OCI-LY3 (cell line): Measurements from ENCODE around the gene SLC26A9.

Source experiments
- H2AFZ ChIP-seq: fragments of 200-600, 300-600 bp; shearing (Covaris generic); 2 replicates; pipeline ENCODE4 v1.6.0; 2014; ENCODE audit warnings: antibody characterized with exemption, low read depth, low read length
- H3K27ac ChIP-seq: fragments of 200-600, 300-600 bp; sonication (generic); 2 replicates; pipeline ENCODE4 v1.5.1; 2014; ENCODE audit warnings: mild to moderate bottlenecking, low read length, moderate library complexity, mixed read lengths
- H3K27me3 ChIP-seq: fragments of 200-600, 300-600 bp; sonication (generic); 2 replicates; pipeline ENCODE4 v1.6.1; 2014; ENCODE audit warnings: low read depth, low read length, mixed read lengths
- H3K36me3 ChIP-seq: fragments of 200-600, 300-600 bp; sonication (generic); replicated peaks from 2 replicates; pipeline ENCODE3; 2014; ENCODE audit warnings: low read depth, low read length, mixed read lengths
- H3K4me1 ChIP-seq: fragments of 300-600, 200-600 bp; sonication (generic); 2 replicates; pipeline ENCODE4 v1.6.1; 2014; ENCODE audit warnings: low read length, mixed read lengths
- H3K4me2 ChIP-seq: fragments of 200-600, 300-600 bp; sonication (generic); 2 replicates; pipeline ENCODE4 v1.6.1; 2014; ENCODE audit warnings: low read length, mixed read lengths
- H3K4me3 ChIP-seq: fragments of 300-600, 200-600 bp; sonication (generic); 2 replicates; pipeline ENCODE4 v1.5.1; 2014; ENCODE audit warnings: antibody characterized with exemption, mild to moderate bottlenecking, low read length, moderate library complexity
- H3K79me2 ChIP-seq: fragments of 300-600, 200-600 bp; shearing (Covaris generic); 2 replicates; pipeline ENCODE4 v1.6.1; 2014; ENCODE audit warnings: mild to moderate bottlenecking, low read length, mixed read lengths
- H3K9ac ChIP-seq: fragments of 300-600, 200-600 bp; shearing (Covaris generic); 2 replicates; pipeline ENCODE4 v1.6.0; 2014; ENCODE audit warnings: mild to moderate bottlenecking, low read length, moderate library complexity
- H3K9me3 ChIP-seq: fragments of 200-600, 300-600 bp; shearing (Covaris generic); 2 replicates; pipeline ENCODE4 v1.6.1; 2014; ENCODE audit warnings: low read length, mixed read lengths; ENCODE audit not compliant: insufficient read depth
- H4K20me1 ChIP-seq: fragments of 200-600, 300-600 bp; sonication (generic); 2 replicates; pipeline ENCODE4 v1.6.1; 2016; ENCODE audit warnings: low read length, mixed read lengths; ENCODE audit not compliant: insufficient read depth
- CTCF ChIP-seq: fragments of 200-600, 300-600 bp; sonication (generic); IDR thresholded peaks from 2 replicates; pipeline ENCODE4 v1.5.1; 2014; ENCODE audit warnings: antibody characterized with exemption, low read length, low read depth
- EZH2phosphoT487 ChIP-seq: fragments of 200-600 bp; shearing (Covaris generic); IDR thresholded peaks from 2 replicates; pipeline ENCODE4 v1.6.1; 2018; ENCODE audit warnings: antibody characterized with exemption, mixed run types, low read depth

SLC26A9 gene

GRCh38 chr1:205950826-205951549 lies 7.7 kb upstream of the SLC26A9 start:
- Histone ChIP-seq H3K27ac (no peak overlapping the region), H3K36me3 (no peaks in the 10 kb centered on the region), H3K4me3 (no peak overlapping the region), H4K20me1 (no peaks in the 10 kb centered on the region), H3K79me2 (no peaks in the 10 kb centered on the region), H2AFZ (no peak overlapping the region), H3K4me1 (peaks cover 12% of the 10 kb centered on the region), H3K9me3 (no peaks in the 10 kb centered on the region), H3K27me3 (peaks cover 26% of the 10 kb centered on the region), H3K9ac (no peak overlapping the region), H3K4me2 (no peak overlapping the region)
- TF ChIP-seq CTCF (no peak), EZH2phosphoT487 (no peak)

GRCh38 chr1:205950280-205950679 lies 7.0 kb upstream of the SLC26A9 start:
- Histone ChIP-seq H3K27me3 (peaks cover 29% of the 10 kb centered on the region), H3K9ac (no peak overlapping the region), H3K27ac (no peak overlapping the region), H3K79me2 (no peaks in the 10 kb centered on the region), H3K4me2 (no peak overlapping the region), H3K4me3 (no peak overlapping the region), H4K20me1 (no peaks in the 10 kb centered on the region), H3K4me1 (peaks cover 12% of the 10 kb centered on the region), H2AFZ (no peak overlapping the region), H3K36me3 (no peaks in the 10 kb centered on the region), H3K9me3 (no peaks in the 10 kb centered on the region)
- TF ChIP-seq CTCF (no peak), EZH2phosphoT487 (no peak)

- Histone ChIP-seq H3K4me2 (no peak overlapping the region), H4K20me1 (no peaks in the 10 kb centered on the region), H3K79me2 (no peaks in the 10 kb centered on the region), H3K27me3 (peaks cover 29% of the 10 kb centered on the region), H3K9ac (no peak overlapping the region), H3K4me1 (peaks cover 12% of the 10 kb centered on the region), H3K4me3 (no peak overlapping the region), H3K36me3 (no peaks in the 10 kb centered on the region), H2AFZ (no peak overlapping the region), H3K27ac (no peak overlapping the region), H3K9me3 (no peaks in the 10 kb centered on the region)
- no peak for TF ChIP-seq CTCF
- no peak for TF ChIP-seq EZH2phosphoT487
Observed at GRCh38 chr1:205949753-205950152, 6.5 kb upstream of the SLC26A9 start.

GRCh38 chr1:205948886-205949285 lies 5.6 kb upstream of the SLC26A9 start:
- Histone ChIP-seq H3K79me2 (no peaks in the 10 kb centered on the region), H3K9ac (no peak overlapping the region), H3K4me2 (no peak overlapping the region), H2AFZ (no peak overlapping the region), H3K4me3 (no peak overlapping the region), H4K20me1 (no peaks in the 10 kb centered on the region), H3K36me3 (no peaks in the 10 kb centered on the region), H3K27ac (no peak overlapping the region), H3K4me1 (peaks cover 12% of the 10 kb centered on the region), H3K9me3 (no peaks in the 10 kb centered on the region), H3K27me3 (peaks cover 35% of the 10 kb centered on the region)
- TF ChIP-seq CTCF (no peak), EZH2phosphoT487 (no peak)
